Loucy (cell line): Measurements from ENCODE around the gene PIAS3.
"Not testable (repeated sequence)": the region's sequence is repeated elsewhere in the genome, so short reads cannot be mapped to it uniquely, and the experiment has no call there.

Source experiments
- CTCF ChIP-seq: fragments of 200-600 bp; sonication (generic); conservative IDR thresholded peaks from 2 replicates; pipeline ENCODE4 v1.5.1; 2014; ENCODE audit warnings: mild to moderate bottlenecking, antibody characterized with exemption, low read length
- EZH2phosphoT487 ChIP-seq: fragments of 200-600 bp; IDR thresholded peaks from 2 replicates; pipeline ENCODE4 v1.6.1; 2018; ENCODE audit warnings: antibody characterized with exemption, mild to moderate bottlenecking, moderate library complexity, borderline replicate concordance

- not testable (repeated sequence) for TF ChIP-seq CTCF, EZH2phosphoT487
Measured at GRCh38 chr1:145818095-145818494, 40.8 kb downstream of the PIAS3 start.
